ENCODE data around the gene CALML6.

The CALML6 gene

DNA sequence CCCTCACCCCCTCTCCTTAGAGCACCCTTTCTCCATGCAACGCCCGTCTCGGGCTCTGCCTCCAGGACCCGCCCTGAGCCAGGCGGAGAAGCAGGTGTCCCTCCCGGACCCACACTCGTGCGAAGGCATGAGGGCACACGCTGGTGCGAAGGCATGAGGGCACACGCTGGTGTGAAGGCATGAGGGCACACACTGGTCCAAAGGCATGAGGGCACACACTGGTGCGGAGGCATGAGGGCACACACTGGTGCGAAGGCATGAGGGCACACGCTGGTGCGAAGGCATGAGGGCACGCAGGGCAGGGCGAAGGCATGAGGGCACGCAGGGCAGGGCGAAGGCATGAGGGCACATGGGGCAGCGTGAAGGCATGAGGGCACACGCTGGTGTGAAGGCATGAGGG, 9.8 kb downstream of the CALML6 start:
- TF ChIP-seq, protein P1, sequence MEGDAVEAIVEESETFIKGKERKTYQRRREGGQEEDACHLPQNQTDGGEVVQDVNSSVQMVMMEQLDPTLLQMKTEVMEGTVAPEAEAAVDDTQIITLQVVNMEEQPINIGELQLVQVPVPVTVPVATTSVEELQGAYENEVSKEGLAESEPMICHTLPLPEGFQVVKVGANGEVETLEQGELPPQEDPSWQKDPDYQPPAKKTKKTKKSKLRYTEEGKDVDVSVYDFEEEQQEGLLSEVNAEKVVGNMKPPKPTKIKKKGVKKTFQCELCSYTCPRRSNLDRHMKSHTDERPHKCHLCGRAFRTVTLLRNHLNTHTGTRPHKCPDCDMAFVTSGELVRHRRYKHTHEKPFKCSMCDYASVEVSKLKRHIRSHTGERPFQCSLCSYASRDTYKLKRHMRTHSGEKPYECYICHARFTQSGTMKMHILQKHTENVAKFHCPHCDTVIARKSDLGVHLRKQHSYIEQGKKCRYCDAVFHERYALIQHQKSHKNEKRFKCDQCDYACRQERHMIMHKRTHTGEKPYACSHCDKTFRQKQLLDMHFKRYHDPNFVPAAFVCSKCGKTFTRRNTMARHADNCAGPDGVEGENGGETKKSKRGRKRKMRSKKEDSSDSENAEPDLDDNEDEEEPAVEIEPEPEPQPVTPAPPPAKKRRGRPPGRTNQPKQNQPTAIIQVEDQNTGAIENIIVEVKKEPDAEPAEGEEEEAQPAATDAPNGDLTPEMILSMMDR (IDR thresholded peaks at IDR 0.05; ENCODE audit: low read depth, low read length), result no peak
- no peak for DNase-seq (ENCODE audit: low read depth, low spot score)
- H3K4me3 ChIP-seq (ENCODE audit: low read depth, low read length), result no peak overlapping the region
- in situ Hi-C loops (cut with HindIII; ENCODE audit: low sequenced_read_pairs), result no loop called here

DNA sequence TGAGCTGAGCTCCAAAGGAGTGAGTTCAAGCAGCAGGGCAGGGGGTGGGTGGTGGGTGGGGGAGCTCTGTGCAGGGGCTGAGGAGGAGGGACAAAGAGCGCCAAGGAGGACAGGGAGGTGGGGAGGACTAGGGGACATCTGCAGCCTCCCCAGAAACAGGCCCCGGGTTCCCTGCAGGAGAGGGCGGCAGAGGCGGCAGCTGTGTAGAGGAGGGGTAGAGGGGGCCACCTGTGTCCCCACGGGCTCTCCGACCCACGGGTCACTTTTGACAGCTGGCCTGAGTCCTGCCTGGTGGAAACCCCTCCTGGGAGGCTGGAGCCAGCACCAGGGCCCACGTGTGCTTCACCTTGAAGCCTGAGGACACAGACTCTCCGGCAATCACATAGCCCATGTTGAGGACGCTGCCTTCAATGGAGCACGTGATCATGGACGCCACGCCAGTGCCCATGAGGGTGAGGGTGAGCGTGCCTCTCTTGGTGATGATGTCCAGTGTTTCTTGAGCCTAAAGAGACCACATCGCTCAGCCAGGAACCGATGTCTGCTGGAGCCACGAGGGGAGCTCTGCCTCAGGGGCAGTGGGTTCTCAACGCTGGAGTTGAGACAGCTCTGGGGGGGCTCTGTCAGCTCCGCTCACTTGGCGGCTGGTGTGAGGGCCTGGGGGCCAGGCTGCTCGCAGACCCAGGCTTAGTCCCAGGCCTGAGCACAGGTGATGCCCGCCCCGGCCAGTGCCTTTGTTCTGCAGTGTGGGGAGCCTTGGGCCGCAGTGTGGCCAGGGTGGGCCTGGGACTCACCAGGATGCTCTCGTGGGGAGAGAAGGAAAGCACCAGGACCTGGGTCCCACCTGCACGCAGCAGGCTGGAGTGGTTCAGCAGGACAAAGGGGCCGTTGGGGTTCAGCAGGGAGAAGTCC, 10.6 kb downstream of the CALML6 start:
- H3K4me3 ChIP-seq (ENCODE audit: low read depth, low read length), result no peak overlapping the region
- no peak for DNase-seq (ENCODE audit: low read depth, low spot score)
- TF ChIP-seq, protein P1 (IDR thresholded peaks at IDR 0.05; ENCODE audit: low read depth, low read length), result no peak
- in situ Hi-C loops (cut with HindIII; ENCODE audit: low sequenced_read_pairs), result no loop called here

DNA sequence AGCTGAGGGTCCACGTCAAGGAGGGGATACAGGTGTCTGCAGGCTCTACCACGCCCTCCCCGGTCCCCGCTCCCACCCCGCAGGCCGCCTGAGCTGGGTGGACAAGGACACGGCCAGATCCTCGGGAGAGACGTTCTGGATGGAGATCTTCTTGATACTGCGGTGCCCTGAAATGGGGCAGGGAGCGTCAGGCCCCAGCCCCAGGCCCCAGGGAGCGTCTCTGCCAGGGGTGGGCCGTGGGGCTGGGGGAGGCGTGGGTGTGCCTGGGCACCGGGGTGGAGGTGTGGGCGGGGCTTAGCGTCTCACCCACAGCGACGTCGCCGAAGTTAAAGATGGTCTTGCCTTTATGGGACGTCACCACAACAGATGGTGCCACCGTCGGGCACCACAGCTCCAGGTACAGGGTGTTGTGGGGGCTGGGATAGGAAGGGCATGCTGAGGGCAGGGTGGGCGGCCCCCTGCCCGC, 11.3 kb downstream of the CALML6 start:
- TF ChIP-seq, protein P1 (IDR thresholded peaks at IDR 0.05; ENCODE audit: low read depth, low read length), result no peak
- no peak for DNase-seq (ENCODE audit: low read depth, low spot score)
- no peak overlapping the region for H3K4me3 ChIP-seq (ENCODE audit: low read depth, low read length)
- in situ Hi-C loops (cut with HindIII; ENCODE audit: low sequenced_read_pairs), result no loop called here

DNA sequence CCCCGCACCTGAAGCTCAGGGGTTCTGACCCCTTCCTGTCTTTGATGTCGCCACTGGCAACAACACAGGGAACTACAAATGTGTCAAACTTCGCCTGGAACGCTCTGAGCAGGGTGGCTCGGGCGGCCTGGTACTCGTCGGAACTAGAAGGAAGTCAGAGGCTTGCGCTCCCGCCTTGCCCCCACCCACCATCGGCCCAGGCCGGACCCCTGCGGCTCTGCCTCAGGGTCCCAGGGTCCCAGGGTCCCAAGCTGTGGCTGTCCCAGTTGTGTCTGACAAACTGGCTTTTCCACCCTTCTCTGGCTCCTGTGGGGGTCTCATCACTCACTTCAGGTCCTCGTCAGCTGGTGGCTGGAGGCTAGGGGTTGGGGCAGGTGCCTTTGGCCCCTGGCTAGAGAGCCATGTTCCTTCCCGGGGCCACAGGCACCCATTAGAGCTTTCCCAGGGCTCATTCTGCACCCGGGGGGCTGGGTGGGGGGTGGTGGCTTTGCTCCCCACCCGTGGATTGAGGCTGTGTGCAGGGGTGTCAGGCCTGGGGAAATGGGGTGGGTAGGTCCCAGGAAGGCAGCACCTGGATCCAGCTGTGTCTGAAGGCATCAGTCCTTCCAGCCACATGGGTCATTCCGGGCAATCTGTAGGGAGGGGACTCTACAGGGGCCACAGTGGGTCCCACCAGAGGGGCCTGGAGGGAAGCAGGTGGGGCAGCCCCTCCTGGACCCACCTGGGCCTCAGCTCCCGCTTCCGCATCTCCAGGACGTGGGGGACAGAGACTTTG, 12.0 kb downstream of the CALML6 start:
- TF ChIP-seq, protein P1 (IDR thresholded peaks at IDR 0.05; ENCODE audit: low read depth, low read length), result no peak
- DNase-seq (ENCODE audit: low read depth, low spot score), result no peak
- H3K4me3 ChIP-seq (ENCODE audit: low read depth, low read length), result no peak overlapping the region
- in situ Hi-C loops (cut with HindIII; ENCODE audit: low sequenced_read_pairs), result no loop called here

DNA sequence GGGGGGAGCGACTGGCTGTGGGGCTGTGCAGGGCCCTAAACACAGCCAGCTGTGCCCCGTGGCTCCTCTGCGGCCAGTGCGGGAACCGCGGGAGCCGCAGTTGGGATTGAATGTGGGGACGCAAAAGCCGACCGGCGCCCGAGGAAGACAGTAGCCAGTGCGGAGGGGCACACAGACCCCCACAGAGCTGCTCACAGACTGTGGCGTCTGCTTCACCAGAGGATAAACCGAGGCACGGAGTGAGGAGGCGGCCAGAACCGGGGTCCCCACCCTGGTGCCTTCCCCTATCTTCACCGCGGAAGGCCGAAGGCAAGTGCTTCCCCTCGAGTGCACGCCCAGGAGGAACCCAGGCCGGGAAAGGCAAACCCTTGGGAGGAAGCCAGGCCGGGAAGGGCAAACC, 12.7 kb downstream of the CALML6 start:
- TF ChIP-seq, protein P1 (IDR thresholded peaks at IDR 0.05; ENCODE audit: low read depth, low read length), result no peak
- in situ Hi-C loops (cut with HindIII; ENCODE audit: low sequenced_read_pairs), result no loop called here
- H3K4me3 ChIP-seq (ENCODE audit: low read depth, low read length), result no peak overlapping the region
- no peak for DNase-seq (ENCODE audit: low read depth, low spot score)

DNA sequence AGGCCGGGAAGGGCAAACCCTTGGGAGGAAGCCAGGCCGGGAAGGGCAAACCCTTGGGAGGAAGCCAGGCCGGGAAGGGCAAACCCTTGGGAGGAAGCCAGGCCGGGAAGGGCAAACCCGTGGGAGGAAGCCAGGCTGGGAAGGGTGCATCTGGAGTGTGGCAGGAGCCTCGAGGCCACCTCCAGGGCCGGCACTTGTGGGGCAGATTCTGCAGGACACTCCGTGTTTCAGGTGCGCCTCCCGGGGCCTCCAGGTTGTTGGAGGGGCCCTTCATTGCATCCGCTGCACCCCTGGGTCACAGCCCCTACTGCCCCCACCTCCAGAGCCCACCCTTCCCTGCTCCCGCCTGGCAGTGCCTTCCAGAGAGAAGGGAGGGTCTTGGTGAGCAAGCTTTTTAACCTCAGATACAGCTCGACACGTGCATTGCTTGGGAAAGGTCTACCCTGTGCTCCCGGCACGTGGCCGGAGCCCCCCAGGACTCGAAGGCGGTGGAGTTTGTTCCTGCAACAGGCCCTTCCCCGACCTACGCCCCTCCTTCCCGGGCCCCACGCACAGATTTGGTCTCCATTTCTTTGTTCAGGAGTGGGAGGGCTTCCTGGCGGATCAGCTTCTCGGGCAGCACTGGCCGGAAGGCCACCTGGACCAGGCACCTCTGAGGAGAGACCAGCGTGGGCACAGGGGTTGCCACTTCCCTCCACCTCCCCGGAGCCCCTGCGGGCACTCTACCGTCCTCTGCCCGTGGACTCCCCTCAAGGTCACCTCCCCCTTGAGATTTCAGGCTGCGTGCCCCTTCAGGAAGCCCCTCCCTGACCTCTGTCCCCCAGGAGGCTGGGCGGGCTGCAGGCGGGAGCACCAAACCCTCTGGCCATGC, 13.4 kb downstream of the CALML6 start:
- TF ChIP-seq, protein P1 (IDR thresholded peaks at IDR 0.05; ENCODE audit: low read depth, low read length), result no peak
- no peak overlapping the region for H3K4me3 ChIP-seq (ENCODE audit: low read depth, low read length)
- DNase-seq (ENCODE audit: low read depth, low spot score), result no peak
- in situ Hi-C loops (cut with HindIII; ENCODE audit: low sequenced_read_pairs), result no loop called here

Data from astrocyte of the spinal cord (primary cell).